Measurements from ENCODE around the gene NKTR. TPM values are rescaled to one million over a fixed set of nuclear protein-coding genes. Genes with fewer than 3 reads are reported as not detected.

NKTR gene
- total RNA-seq, 1 donor from 2014 or later, result 118 TPM

DNA sequence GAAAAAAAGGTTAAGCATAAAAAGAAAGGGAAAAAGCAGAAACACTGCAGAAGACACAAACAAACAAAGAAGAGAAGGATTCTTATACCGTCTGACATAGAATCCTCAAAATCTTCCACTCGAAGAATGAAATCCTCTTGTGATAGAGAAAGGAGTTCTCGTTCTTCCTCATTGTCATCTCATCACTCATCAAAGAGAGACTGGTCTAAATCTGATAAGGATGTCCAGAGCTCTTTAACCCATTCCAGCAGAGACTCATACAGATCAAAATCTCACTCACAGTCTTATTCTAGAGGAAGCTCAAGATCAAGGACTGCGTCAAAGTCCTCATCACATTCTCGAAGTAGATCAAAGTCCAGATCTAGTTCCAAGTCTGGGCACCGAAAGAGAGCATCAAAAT is 36.5 kb downstream of the NKTR start:
- H3K27ac Mint-ChIP-seq (ENCODE audit: unreplicated experiment), result no peak overlapping the region
- peaks cover 30% of the 10 kb centered on the region for H3K36me3 Mint-ChIP-seq (ENCODE audit: low read depth, unreplicated experiment)
- H3K9me3 Mint-ChIP-seq (ENCODE audit: unreplicated experiment), result no peaks in the 10 kb centered on the region
- no peak overlapping the region for H3K4me3 Mint-ChIP-seq (ENCODE audit: unreplicated experiment)
- TF ChIP-seq, protein P1, sequence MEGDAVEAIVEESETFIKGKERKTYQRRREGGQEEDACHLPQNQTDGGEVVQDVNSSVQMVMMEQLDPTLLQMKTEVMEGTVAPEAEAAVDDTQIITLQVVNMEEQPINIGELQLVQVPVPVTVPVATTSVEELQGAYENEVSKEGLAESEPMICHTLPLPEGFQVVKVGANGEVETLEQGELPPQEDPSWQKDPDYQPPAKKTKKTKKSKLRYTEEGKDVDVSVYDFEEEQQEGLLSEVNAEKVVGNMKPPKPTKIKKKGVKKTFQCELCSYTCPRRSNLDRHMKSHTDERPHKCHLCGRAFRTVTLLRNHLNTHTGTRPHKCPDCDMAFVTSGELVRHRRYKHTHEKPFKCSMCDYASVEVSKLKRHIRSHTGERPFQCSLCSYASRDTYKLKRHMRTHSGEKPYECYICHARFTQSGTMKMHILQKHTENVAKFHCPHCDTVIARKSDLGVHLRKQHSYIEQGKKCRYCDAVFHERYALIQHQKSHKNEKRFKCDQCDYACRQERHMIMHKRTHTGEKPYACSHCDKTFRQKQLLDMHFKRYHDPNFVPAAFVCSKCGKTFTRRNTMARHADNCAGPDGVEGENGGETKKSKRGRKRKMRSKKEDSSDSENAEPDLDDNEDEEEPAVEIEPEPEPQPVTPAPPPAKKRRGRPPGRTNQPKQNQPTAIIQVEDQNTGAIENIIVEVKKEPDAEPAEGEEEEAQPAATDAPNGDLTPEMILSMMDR (IDR thresholded peaks at IDR 0.05; ENCODE audit: unreplicated experiment), result no peak
- H3K4me1 Mint-ChIP-seq (ENCODE audit: unreplicated experiment), result peaks cover 16% of the 10 kb centered on the region
- no peaks in the 10 kb centered on the region for H3K27me3 Mint-ChIP-seq (ENCODE audit: unreplicated experiment)
- no peak for DNase-seq (ENCODE audit: low spot score)

DNA sequence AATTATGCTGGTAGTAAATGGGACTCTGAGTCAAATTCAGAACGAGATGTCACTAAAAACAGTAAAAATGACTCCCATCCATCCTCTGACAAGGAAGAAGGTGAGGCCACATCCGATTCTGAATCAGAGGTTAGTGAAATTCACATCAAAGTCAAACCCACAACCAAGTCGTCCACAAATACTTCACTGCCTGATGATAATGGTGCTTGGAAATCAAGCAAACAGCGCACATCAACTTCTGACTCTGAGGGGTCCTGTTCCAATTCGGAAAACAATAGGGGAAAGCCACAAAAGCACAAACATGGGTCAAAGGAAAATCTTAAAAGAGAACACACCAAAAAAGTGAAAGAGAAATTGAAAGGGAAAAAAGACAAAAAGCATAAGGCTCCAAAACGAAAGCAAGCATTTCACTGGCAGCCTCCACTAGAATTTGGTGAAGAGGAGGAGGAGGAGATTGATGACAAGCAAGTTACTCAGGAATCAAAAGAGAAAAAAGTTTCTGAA is 37.9 kb downstream of the NKTR start:
- Mint-ChIP-seq H3K27ac (ENCODE audit: unreplicated experiment) (no peak overlapping the region), H3K36me3 (ENCODE audit: low read depth, unreplicated experiment) (peaks cover 26% of the 10 kb centered on the region), H3K4me1 (ENCODE audit: unreplicated experiment) (peaks cover 16% of the 10 kb centered on the region), H3K4me3 (ENCODE audit: unreplicated experiment) (no peak overlapping the region), H3K9me3 (ENCODE audit: unreplicated experiment) (no peaks in the 10 kb centered on the region), H3K27me3 (ENCODE audit: unreplicated experiment) (peaks cover 2% of the 10 kb centered on the region)
- TF ChIP-seq, protein P1 (IDR thresholded peaks at IDR 0.05; ENCODE audit: unreplicated experiment), result no peak
- DNase-seq (ENCODE audit: low spot score), result no peak

DNA sequence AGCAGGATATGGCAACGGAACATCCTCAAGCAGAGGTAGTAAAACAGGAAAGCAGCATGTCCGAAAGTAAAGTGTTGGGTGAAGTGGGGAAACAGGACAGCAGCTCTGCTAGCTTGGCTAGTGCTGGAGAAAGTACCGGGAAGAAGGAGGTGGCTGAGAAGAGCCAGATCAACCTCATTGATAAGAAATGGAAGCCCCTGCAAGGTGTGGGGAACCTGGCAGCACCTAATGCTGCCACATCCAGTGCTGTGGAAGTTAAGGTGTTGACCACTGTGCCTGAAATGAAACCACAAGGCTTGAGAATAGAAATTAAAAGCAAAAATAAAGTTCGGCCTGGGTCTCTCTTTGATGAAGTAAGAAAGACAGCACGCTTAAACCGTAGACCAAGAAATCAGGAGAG is 38.7 kb downstream of the NKTR start:
- Mint-ChIP-seq H3K4me1 (ENCODE audit: unreplicated experiment) (peaks cover 16% of the 10 kb centered on the region), H3K27ac (ENCODE audit: unreplicated experiment) (no peak overlapping the region), H3K4me3 (ENCODE audit: unreplicated experiment) (no peak overlapping the region), H3K27me3 (ENCODE audit: unreplicated experiment) (peaks cover 2% of the 10 kb centered on the region), H3K9me3 (ENCODE audit: unreplicated experiment) (no peaks in the 10 kb centered on the region), H3K36me3 (ENCODE audit: low read depth, unreplicated experiment) (peaks cover 22% of the 10 kb centered on the region)
- DNase-seq (ENCODE audit: low spot score), result no peak
- TF ChIP-seq, protein P1 (IDR thresholded peaks at IDR 0.05; ENCODE audit: unreplicated experiment), result no peak

DNA sequence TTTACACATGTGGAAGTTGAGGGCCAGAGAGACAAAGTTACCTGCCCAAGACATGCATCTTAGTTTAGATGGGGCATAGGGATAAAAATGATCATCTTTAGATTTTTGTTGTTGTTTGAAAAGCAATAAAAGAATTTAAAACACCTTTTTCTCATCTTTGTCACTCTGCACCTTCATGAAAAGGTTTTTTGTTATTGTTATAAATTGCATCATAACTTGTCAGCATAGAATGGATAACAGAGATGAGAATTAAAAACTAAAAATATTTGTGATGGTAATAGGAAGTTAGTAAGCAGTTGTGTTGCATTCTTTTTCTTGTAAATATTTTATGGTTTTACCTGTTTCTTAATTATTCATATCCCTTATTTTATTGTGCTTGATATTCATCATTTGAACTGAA is 39.6 kb downstream of the NKTR start:
- Mint-ChIP-seq H3K9me3 (ENCODE audit: unreplicated experiment) (no peaks in the 10 kb centered on the region), H3K4me3 (ENCODE audit: unreplicated experiment) (no peak overlapping the region), H3K4me1 (ENCODE audit: unreplicated experiment) (peaks cover 13% of the 10 kb centered on the region), H3K36me3 (ENCODE audit: low read depth, unreplicated experiment) (peaks cover 26% of the 10 kb centered on the region), H3K27me3 (ENCODE audit: unreplicated experiment) (peaks cover 3% of the 10 kb centered on the region), H3K27ac (ENCODE audit: unreplicated experiment) (peak overlapping the region; percentile 92)
- no peak for DNase-seq (ENCODE audit: low spot score)
- TF ChIP-seq, protein P1 (IDR thresholded peaks at IDR 0.05; ENCODE audit: unreplicated experiment), result no peak

DNA sequence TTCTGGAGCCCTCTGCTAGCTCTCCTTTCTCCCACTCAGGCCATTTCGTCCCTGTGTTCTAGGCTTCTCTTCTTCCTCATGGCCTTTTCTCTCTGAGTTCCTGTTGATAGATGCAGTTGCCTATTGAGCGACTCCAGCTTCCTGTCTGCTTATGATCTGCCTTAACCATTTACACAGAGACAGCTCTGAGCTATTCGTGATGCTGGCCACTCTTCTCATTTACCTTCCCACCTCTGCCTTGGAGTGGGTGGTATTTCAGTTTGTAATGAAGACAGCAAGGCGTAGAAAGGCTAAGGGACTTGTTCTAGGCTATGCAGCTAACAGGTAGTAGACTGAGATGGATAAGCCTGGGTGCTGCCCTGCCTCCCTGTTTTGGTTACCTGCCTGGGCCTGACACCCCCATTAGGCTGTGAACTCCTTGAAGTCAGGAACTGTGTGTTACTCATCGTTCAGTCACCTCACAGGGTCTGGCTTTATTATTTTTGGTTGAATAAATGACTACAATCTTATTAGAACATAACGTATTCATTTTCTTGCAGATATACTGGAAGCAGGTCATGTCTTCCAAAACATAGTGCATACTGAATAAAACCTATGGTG is 40.4 kb downstream of the NKTR start:
- H3K9me3 Mint-ChIP-seq (ENCODE audit: unreplicated experiment), result no peaks in the 10 kb centered on the region
- DNase-seq (ENCODE audit: low spot score), result no peak
- H3K27ac Mint-ChIP-seq (ENCODE audit: unreplicated experiment), result peak overlapping the region; percentile 92
- H3K27me3 Mint-ChIP-seq (ENCODE audit: unreplicated experiment), result peaks cover 3% of the 10 kb centered on the region
- H3K4me1 Mint-ChIP-seq (ENCODE audit: unreplicated experiment), result peaks cover 13% of the 10 kb centered on the region
- H3K4me3 Mint-ChIP-seq (ENCODE audit: unreplicated experiment), result peak overlapping the region; percentile 70
- TF ChIP-seq, protein P1 (IDR thresholded peaks at IDR 0.05; ENCODE audit: unreplicated experiment), result no peak
- peaks cover 27% of the 10 kb centered on the region for H3K36me3 Mint-ChIP-seq (ENCODE audit: low read depth, unreplicated experiment)
